ENCODE data around the gene OCSTAMP.

OCSTAMP gene

DNA sequence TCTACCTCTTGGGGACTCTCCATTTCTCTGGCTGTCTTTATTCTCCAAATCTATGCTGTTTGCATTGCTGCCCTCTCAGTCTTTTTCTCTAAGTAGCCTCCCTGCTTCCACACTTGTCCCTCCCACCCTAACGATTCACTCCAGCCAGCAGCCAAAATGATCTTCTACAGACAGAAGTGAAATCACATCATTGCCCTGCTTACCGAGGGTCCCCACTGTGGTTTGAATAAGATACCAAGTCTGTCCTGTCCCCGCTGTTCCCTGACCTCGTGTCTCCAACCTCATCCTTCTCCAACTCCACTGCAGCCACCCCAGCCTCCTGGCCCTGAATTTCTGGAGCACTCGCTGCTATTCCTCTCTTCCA lies 11.5 kb upstream of the OCSTAMP start:
- peak overlapping the region; percentile 50 for H3K4me3 ChIP-seq (ENCODE audit: low read depth, low read length)
- TF ChIP-seq CTCF (IDR thresholded peaks at IDR 0.05; ENCODE audit: low read depth, low read length, missing control alignments): no peak
- DNase-seq (ENCODE audit: low read depth): no peak

- H3K4me3 ChIP-seq (ENCODE audit: low read depth, low read length): no peak overlapping the region
- no peak for DNase-seq (ENCODE audit: low read depth)
- no peak for TF ChIP-seq CTCF (IDR thresholded peaks at IDR 0.05; ENCODE audit: low read depth, low read length, missing control alignments)
These were observed 9.4 kb upstream of the OCSTAMP start for GRCh38 chr20:46559685-46560440.

GRCh38 chr20:46559001-46559400 lies 8.5 kb upstream of the OCSTAMP start:
- no peak for TF ChIP-seq CTCF (IDR thresholded peaks at IDR 0.05; ENCODE audit: low read depth, low read length, missing control alignments)
- no peak for DNase-seq (ENCODE audit: low read depth)
- no peak overlapping the region for H3K4me3 ChIP-seq (ENCODE audit: low read depth, low read length)

DNA sequence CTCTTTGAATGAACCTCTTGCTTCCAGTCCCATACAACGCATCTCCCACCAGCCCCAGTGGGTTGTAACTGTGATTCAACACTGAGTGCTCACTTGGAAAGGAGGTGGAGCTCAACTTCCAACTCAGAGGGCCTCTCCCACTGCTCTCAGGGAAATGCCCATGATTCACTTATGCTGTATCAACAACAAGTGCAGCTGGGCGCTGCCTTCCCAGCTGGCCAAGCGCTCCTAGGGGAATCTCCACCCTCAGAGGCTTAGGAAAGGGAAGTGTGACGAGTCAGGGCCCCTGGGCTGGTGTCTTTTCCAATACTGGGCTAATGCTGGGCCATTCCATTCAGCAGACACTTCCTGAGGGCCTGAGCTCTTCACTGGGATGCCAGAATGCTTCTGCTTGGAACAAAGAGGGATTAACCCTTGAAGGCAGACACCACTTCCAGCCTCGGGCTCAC lies 8.1 kb upstream of the OCSTAMP start:
- no peak overlapping the region for H3K4me3 ChIP-seq (ENCODE audit: low read depth, low read length)
- no peak for TF ChIP-seq CTCF (IDR thresholded peaks at IDR 0.05; ENCODE audit: low read depth, low read length, missing control alignments)
- DNase-seq (ENCODE audit: low read depth): no peak

DNA sequence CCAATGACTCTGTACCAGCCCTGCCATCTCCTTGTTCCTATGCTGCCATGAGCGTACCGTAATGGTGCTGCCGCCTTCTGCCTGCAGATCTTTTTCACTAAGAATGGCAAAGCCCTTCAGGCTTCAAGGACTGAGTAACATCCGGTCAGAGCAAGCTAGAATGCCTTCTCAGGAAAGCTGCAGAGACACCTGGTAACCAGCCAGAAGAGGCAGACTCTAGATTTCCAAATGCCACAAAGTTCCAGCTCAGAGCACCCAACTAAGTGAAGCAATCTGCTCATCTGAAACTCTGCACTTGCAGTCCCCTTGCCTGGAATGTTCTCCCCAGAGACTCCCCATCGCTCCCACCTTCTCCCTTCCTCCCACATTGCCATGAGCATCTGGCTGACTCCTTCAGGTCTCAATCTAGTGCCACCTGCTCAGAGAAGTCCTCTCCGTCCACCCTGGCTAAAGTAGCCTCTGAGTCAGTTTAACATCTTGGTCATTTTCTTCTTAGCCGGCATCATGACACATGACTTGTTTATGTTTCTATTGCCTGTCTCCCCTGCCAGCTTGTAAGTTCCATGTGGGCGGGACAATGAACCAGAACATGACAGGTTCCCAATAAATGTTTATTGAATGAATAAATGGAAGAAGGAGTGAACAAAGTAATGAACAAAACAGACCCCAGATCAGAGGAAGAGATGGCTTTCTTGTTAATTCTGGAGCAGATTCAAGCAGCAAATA lies 6.9 kb upstream of the OCSTAMP start:
- DNase-seq (ENCODE audit: low read depth): no peak
- no peak overlapping the region for H3K4me3 ChIP-seq (ENCODE audit: low read depth, low read length)
- no peak for TF ChIP-seq CTCF (IDR thresholded peaks at IDR 0.05; ENCODE audit: low read depth, low read length, missing control alignments)

- DNase-seq (ENCODE audit: low read depth): no peak
- no peak overlapping the region for H3K4me3 ChIP-seq (ENCODE audit: low read depth, low read length)
- no peak for TF ChIP-seq CTCF (IDR thresholded peaks at IDR 0.05; ENCODE audit: low read depth, low read length, missing control alignments)
These were observed 5.0 kb upstream of the OCSTAMP start for GRCh38 chr20:46555370-46555956.

Measured in GM12864 (cell line).